AG09319 (cell line): ENCODE results near the gene STMN3.

ENCODE experiments used
- DNase-seq: peaks from one replicate; pipeline ENCODE4 v3.0.0-alpha.2; 2010; ENCODE audit warnings: low read depth; ENCODE audit errors: extremely low read depth
- TF ChIP-seq, protein P1 (sequence below): IDR thresholded peaks from 2 replicates; pipeline ENCODE4 v1.5.1; 2011; ENCODE audit warnings: low read depth, mild to moderate bottlenecking, inconsistent platforms, low read length, moderate library complexity

The STMN3 gene

DNA sequence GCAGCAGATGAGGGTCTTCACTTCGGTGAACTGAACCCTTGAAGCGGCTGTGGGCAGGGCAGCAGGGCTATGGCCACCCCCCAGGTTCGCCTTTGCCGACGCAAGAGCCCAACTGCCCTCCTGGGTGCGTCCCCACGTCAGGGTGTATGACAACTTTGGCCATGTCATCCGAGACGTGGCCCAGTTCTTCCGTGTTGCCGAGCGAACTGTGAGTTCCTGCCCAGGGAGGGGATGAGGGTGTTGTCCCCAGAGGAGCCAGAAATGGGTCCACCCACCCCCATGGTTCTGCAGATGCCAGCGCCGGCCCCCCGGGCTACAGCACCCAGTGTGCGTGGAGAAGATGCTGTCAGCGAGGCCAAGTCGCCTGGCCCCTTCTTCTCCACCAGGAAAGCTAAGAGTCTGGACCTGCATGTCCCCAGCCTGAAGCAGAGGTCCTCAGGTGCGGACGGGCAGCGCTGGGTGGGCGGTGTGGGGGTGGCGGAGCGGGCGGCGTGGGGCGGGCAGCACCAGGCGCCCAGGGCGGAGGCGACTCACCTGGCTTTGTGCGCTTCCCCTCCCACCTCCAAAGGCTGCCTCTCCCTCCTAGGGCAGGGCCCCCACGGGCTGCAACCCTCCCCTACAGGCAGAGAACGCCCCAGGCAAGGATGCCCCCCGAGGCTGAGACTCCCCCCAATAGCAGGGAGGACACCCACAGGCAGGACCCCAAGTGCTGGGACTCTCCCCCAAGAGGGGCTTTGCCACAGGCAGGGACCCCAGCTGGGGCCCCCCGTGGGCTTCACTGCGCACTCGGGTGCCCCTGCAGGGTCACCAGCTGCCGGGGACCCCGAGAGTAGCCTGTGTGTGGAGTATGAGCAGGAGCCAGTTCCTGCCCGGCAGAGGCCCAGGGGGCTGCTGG is 37.0 kb upstream of the STMN3 start:
- TF ChIP-seq, protein P1, sequence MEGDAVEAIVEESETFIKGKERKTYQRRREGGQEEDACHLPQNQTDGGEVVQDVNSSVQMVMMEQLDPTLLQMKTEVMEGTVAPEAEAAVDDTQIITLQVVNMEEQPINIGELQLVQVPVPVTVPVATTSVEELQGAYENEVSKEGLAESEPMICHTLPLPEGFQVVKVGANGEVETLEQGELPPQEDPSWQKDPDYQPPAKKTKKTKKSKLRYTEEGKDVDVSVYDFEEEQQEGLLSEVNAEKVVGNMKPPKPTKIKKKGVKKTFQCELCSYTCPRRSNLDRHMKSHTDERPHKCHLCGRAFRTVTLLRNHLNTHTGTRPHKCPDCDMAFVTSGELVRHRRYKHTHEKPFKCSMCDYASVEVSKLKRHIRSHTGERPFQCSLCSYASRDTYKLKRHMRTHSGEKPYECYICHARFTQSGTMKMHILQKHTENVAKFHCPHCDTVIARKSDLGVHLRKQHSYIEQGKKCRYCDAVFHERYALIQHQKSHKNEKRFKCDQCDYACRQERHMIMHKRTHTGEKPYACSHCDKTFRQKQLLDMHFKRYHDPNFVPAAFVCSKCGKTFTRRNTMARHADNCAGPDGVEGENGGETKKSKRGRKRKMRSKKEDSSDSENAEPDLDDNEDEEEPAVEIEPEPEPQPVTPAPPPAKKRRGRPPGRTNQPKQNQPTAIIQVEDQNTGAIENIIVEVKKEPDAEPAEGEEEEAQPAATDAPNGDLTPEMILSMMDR = no peak

DNA sequence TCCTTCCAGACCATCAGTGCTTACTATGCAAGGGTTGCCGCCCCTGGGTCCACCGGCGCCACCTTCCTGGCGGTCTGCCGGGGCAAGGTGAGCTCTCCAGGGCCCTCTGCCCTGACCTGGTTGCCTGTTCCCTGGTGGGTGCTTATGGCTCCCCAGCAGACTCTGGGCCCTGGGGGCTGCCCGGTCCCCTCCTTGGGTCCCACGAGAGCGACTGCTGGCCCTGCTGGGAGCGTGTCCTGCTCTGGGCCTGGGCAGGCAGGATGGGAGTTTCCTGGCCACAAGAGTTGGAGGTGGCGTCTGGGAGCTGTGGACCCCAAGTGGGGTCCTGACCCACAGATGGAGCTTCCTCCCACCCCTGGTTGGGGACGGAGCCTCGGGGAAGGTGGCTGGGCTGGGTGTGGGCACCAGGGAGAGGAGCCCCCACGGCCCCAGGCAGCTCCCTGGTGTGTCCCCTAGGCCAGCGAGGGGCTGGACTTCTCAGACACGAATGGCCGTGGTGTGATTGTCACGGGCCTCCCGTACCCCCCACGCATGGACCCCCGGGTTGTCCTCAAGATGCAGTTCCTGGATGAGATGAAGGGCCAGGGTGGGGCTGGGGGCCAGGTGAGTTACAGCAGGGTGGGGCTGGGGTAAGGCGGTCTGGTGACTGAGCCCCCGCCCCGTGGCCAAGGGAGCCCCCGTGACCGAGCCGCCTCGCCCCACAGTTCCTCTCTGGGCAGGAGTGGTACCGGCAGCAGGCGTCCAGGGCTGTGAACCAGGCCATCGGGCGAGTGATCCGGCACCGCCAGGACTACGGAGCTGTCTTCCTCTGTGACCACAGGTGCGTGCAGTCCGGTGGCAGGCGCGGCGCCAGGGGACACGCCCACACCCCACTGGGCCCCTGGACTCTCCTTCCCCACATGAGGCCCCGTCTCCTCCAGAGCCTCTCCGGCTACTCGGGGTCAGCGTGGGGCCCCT is 36.1 kb upstream of the STMN3 start:
- TF ChIP-seq, protein P1 = no peak
- no peak for DNase-seq

More for the DNA sequence above, 37.0 kb upstream of the STMN3 start:
- DNase-seq = no peak

DNA sequence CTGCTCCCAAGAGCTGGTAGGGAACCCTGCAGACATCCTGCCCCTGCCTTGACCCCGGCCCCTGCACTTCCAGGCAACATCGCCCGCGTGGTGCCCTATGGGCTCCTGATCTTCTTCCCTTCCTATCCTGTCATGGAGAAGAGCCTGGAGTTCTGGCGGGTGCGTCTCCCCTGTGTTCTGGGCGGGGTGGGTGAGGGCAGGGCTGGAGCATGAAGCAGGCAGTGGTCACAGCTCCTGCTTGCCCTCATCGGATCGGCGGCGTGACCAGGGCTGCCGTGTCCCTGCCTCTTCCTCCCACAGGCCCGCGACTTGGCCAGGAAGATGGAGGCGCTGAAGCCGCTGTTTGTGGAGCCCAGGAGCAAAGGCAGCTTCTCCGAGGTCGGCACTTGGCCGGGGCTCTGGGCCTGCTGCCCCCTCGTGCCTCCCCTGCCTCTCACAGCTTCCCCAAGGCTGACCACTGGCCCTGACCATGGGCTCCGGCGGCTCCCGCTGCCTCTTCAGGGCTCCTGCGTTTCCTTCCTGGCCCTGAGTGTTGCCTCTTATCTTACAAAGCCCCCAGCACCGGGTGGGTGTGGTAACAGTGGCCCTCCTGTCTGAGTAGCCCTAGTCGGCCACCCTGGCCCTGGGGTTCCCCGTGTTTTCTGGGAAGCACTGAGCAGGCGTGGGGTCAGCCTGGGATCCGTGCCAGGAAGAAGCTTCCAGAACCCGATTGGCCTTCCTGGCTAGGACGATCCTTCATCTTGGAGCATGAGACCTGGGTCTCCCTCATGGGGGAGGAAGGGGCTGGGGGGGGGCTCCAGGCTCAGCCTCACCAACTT is 35.2 kb upstream of the STMN3 start:
- DNase-seq = no peak
- TF ChIP-seq, protein P1 = no peak

DNA sequence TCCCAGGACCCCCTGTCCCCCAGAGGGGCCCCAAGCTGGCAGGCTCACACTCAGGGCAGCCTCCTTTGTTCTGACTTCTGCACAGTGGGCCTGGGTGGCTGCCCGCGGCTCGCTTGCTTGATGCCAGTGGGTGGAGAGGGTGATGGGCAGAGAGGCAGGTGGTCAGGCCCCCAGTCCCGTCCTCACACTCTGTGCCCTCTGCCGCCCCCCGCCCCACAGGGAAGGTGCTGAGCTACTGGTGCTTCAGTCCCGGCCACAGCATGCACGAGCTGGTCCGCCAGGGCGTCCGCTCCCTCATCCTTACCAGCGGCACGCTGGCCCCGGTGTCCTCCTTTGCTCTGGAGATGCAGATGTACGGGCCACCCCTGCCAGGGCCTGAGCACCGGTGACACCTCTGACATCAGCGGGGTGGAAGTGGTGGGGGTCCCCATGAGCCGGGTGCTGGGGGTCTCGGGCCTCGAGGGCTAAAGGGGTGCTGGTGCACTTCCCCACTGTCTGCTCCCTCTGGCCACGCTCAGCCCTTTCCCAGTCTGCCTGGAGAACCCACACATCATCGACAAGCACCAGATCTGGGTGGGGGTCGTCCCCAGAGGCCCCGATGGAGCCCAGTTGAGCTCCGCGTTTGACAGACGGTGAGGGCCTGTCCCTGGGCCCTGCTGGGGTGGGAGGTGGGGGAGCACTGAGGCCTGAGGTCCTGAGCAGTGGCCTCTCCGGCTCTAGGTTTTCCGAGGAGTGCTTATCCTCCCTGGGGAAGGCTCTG is 34.4 kb upstream of the STMN3 start:
- TF ChIP-seq, protein P1 = no peak

DNA sequence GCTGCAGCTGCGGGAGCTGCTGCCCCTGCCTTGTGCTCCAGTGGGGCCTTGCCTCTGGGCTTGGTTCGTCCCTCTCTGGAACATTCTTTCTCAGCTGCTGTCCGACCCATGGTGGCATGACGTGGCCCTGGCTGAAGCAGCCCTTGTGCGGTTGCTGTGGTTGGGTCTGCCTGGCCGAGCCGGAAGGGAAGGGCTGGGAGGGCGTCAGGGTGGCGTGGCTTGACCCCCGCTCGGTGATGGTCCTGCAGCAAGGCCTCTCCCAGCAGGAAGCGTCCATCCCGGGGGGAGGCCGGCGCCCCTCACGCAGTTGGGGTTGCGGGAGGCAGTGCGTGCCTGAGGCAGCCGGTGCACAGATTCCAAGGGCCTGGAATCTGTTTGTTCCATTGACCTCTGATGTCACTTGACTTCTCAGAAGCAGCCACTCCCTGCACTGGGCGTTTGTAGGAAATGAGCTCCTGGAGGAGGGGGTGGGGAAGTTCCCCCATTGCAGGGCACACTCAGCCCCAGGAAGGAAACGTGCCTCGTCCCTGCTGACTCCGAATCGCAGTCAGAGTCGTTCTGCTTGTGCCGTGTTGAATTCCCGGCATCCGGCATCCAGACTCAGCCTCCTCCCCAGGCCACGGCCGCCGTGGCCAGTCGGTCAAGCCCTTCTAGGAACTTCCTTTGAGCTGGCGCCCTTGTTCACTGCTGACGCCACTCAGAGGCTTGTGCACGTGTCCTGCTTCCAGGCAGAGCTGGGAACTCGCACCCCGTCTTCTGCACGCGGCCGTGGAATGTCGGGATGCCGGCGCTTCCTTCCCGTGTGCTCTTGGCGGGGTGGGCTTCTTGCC is 33.5 kb upstream of the STMN3 start:
- DNase-seq = peak; percentile 60
- TF ChIP-seq, protein P1 = no peak

More for the DNA sequence above, 34.4 kb upstream of the STMN3 start:
- no peak for DNase-seq

DNA sequence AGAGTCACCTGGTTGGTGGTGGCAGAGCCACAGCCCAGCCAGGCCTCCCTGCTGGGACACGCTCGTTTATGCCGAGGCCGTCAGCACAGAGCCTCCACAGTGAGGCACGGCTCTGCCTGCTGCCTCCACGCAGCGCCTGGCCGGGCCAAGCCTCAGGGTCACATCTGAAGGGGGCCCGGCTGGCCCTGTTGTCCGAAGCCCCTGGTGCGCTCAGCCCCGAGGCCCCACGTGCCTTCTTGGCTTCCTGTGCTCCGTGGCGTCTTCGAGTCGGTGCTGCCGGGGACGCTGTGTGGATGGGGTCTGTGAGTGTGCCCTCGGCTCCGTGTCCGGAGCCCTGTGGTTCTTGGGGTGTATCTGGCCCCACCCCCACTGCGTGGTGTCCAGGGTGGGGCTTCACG is 32.9 kb upstream of the STMN3 start:
- TF ChIP-seq, protein P1 = no peak
- no peak for DNase-seq
